Measurements from ENCODE around the gene PTPRR.

GRCh38 chr12:70854881-70855568 lies 65.5 kb downstream of the PTPRR start:
- no peak for TF ChIP-seq POLR2AphosphoS5 (IDR thresholded peaks at IDR 0.05; ENCODE audit: insufficient read depth in 1 of 2, low read depth in 1 of 2)
- no peak for TF ChIP-seq CTCF (IDR thresholded peaks at IDR 0.05)
- no peak for TF ChIP-seq POLR2A (IDR thresholded peaks at IDR 0.05)
